ENCODE results near the gene MYO3B. TPM values are rescaled to one million over a fixed set of nuclear protein-coding genes. Genes with fewer than 3 reads are reported as not detected.

Gene MYO3B
- polyA plus RNA-seq, 1 donor, result 0.30 TPM

- no peak overlapping the region for H3K4me3 ChIP-seq (ENCODE audit: low read length)
- no peaks in the 10 kb centered on the region for H3K27me3 ChIP-seq (ENCODE audit: control insufficient read depth, insufficient read depth, low read length)
- DNase-seq, result no peak
- H3K4me1 ChIP-seq (ENCODE audit: control insufficient read depth, insufficient read depth, low read length), result no peaks in the 10 kb centered on the region
- no peaks in the 10 kb centered on the region for H3K36me3 ChIP-seq (ENCODE audit: control insufficient read depth, insufficient read depth, low read length)
- no peak overlapping the region for H3K27ac ChIP-seq (ENCODE audit: low read length)
- WGBS (ENCODE audit: insufficient coverage, low lambda C conversion rate), result 96% methylated on average over 4 of the region's 7 CpGs
- H3K9me3 ChIP-seq (ENCODE audit: control insufficient read depth, low read depth, low read length), result peaks cover 6% of the 10 kb centered on the region
Observed at GRCh38 chr2:170145675-170146432, 32.1 kb upstream of the MYO3B start.

- no CpG with 5 or more reads among the region's 4 CpGs for whole genome bisulfite sequencing (ENCODE audit: insufficient coverage, low lambda C conversion rate)
- no peak for DNase-seq
Observed at GRCh38 chr2:170146784-170147183, 31.2 kb upstream of the MYO3B start.

GRCh38 chr2:170147576-170147975 lies 30.4 kb upstream of the MYO3B start:
- no peak for DNase-seq
- no peaks in the 10 kb centered on the region for H3K27me3 ChIP-seq (ENCODE audit: control insufficient read depth, insufficient read depth, low read length)
- H3K36me3 ChIP-seq (ENCODE audit: control insufficient read depth, insufficient read depth, low read length), result no peaks in the 10 kb centered on the region
- H3K27ac ChIP-seq (ENCODE audit: low read length), result no peak overlapping the region
- WGBS (ENCODE audit: insufficient coverage, low lambda C conversion rate), result no CpG with 5 or more reads among the region's 3 CpGs
- no peak overlapping the region for H3K4me3 ChIP-seq (ENCODE audit: low read length)
- H3K9me3 ChIP-seq (ENCODE audit: control insufficient read depth, low read depth, low read length), result peaks cover 6% of the 10 kb centered on the region
- H3K4me1 ChIP-seq (ENCODE audit: control insufficient read depth, insufficient read depth, low read length), result no peaks in the 10 kb centered on the region

More at GRCh38 chr2:170146784-170147183, 31.2 kb upstream of the MYO3B start:
- no peak overlapping the region for H3K27ac ChIP-seq (ENCODE audit: low read length)
- H3K36me3 ChIP-seq (ENCODE audit: control insufficient read depth, insufficient read depth, low read length), result no peaks in the 10 kb centered on the region
- H3K9me3 ChIP-seq (ENCODE audit: control insufficient read depth, low read depth, low read length), result peaks cover 6% of the 10 kb centered on the region
- H3K4me3 ChIP-seq (ENCODE audit: low read length), result no peak overlapping the region
- H3K4me1 ChIP-seq (ENCODE audit: control insufficient read depth, insufficient read depth, low read length), result no peaks in the 10 kb centered on the region
- H3K27me3 ChIP-seq (ENCODE audit: control insufficient read depth, insufficient read depth, low read length), result no peaks in the 10 kb centered on the region

GRCh38 chr2:170148161-170148560 lies 29.8 kb upstream of the MYO3B start:
- no peak for DNase-seq
- H3K9me3 ChIP-seq (ENCODE audit: control insufficient read depth, low read depth, low read length), result peaks cover 6% of the 10 kb centered on the region
- H3K27me3 ChIP-seq (ENCODE audit: control insufficient read depth, insufficient read depth, low read length), result no peaks in the 10 kb centered on the region
- H3K4me3 ChIP-seq (ENCODE audit: low read length), result no peak overlapping the region
- no peaks in the 10 kb centered on the region for H3K36me3 ChIP-seq (ENCODE audit: control insufficient read depth, insufficient read depth, low read length)
- H3K27ac ChIP-seq (ENCODE audit: low read length), result no peak overlapping the region
- H3K4me1 ChIP-seq (ENCODE audit: control insufficient read depth, insufficient read depth, low read length), result no peaks in the 10 kb centered on the region

GRCh38 chr2:170152421-170152820 lies 25.5 kb upstream of the MYO3B start:
- peaks cover 6% of the 10 kb centered on the region for H3K9me3 ChIP-seq (ENCODE audit: control insufficient read depth, low read depth, low read length)
- H3K27me3 ChIP-seq (ENCODE audit: control insufficient read depth, insufficient read depth, low read length), result no peaks in the 10 kb centered on the region
- H3K4me1 ChIP-seq (ENCODE audit: control insufficient read depth, insufficient read depth, low read length), result no peaks in the 10 kb centered on the region
- no peak overlapping the region for H3K27ac ChIP-seq (ENCODE audit: low read length)
- no peaks in the 10 kb centered on the region for H3K36me3 ChIP-seq (ENCODE audit: control insufficient read depth, insufficient read depth, low read length)
- no peak overlapping the region for H3K4me3 ChIP-seq (ENCODE audit: low read length)
- WGBS (ENCODE audit: insufficient coverage, low lambda C conversion rate), result no CpG with 5 or more reads among the region's 1 CpG
- no peak for DNase-seq

- no peaks in the 10 kb centered on the region for H3K4me1 ChIP-seq (ENCODE audit: control insufficient read depth, insufficient read depth, low read length)
- peak in 1 of 2 donors; percentile 10 for DNase-seq
- WGBS (ENCODE audit: insufficient coverage, low lambda C conversion rate), result 55% methylated on average over 2 of the region's 8 CpGs
- no peaks in the 10 kb centered on the region for H3K36me3 ChIP-seq (ENCODE audit: control insufficient read depth, insufficient read depth, low read length)
- H3K4me3 ChIP-seq (ENCODE audit: low read length), result no peak overlapping the region
- no peak overlapping the region for H3K27ac ChIP-seq (ENCODE audit: low read length)
- no peaks in the 10 kb centered on the region for H3K9me3 ChIP-seq (ENCODE audit: control insufficient read depth, low read depth, low read length)
- no peaks in the 10 kb centered on the region for H3K27me3 ChIP-seq (ENCODE audit: control insufficient read depth, insufficient read depth, low read length)
Observed at GRCh38 chr2:170155022-170155722, 22.8 kb upstream of the MYO3B start.

- no peak overlapping the region for H3K4me3 ChIP-seq (ENCODE audit: low read length)
- no peaks in the 10 kb centered on the region for H3K36me3 ChIP-seq (ENCODE audit: control insufficient read depth, insufficient read depth, low read length)
- WGBS (ENCODE audit: insufficient coverage, low lambda C conversion rate), result no CpG with 5 or more reads among the region's 7 CpGs
- H3K4me1 ChIP-seq (ENCODE audit: control insufficient read depth, insufficient read depth, low read length), result no peaks in the 10 kb centered on the region
- H3K9me3 ChIP-seq (ENCODE audit: control insufficient read depth, low read depth, low read length), result no peaks in the 10 kb centered on the region
- no peaks in the 10 kb centered on the region for H3K27me3 ChIP-seq (ENCODE audit: control insufficient read depth, insufficient read depth, low read length)
- no peak overlapping the region for H3K27ac ChIP-seq (ENCODE audit: low read length)
- no peak for DNase-seq
Observed at GRCh38 chr2:170155723-170156253, 22.2 kb upstream of the MYO3B start.

GRCh38 chr2:170156592-170156991 lies 21.4 kb upstream of the MYO3B start:
- Histone ChIP-seq H3K36me3 (ENCODE audit: control insufficient read depth, insufficient read depth, low read length) (no peaks in the 10 kb centered on the region), H3K4me1 (ENCODE audit: control insufficient read depth, insufficient read depth, low read length) (no peaks in the 10 kb centered on the region), H3K9me3 (ENCODE audit: control insufficient read depth, low read depth, low read length) (no peaks in the 10 kb centered on the region), H3K27ac (ENCODE audit: low read length) (no peak overlapping the region), H3K27me3 (ENCODE audit: control insufficient read depth, insufficient read depth, low read length) (no peaks in the 10 kb centered on the region), H3K4me3 (ENCODE audit: low read length) (no peak overlapping the region)
- DNase-seq, result no peak
- WGBS (ENCODE audit: insufficient coverage, low lambda C conversion rate), result no CpG with 5 or more reads among the region's 3 CpGs

GRCh38 chr2:170157025-170157684 lies 20.8 kb upstream of the MYO3B start:
- DNase-seq, result no peak
- Histone ChIP-seq H3K36me3 (ENCODE audit: control insufficient read depth, insufficient read depth, low read length) (no peaks in the 10 kb centered on the region), H3K9me3 (ENCODE audit: control insufficient read depth, low read depth, low read length) (no peaks in the 10 kb centered on the region), H3K4me3 (ENCODE audit: low read length) (no peak overlapping the region), H3K27ac (ENCODE audit: low read length) (no peak overlapping the region), H3K27me3 (ENCODE audit: control insufficient read depth, insufficient read depth, low read length) (no peaks in the 10 kb centered on the region), H3K4me1 (ENCODE audit: control insufficient read depth, insufficient read depth, low read length) (no peaks in the 10 kb centered on the region)
- WGBS (ENCODE audit: insufficient coverage, low lambda C conversion rate), result 100% methylated on average over 1 of the region's 3 CpGs

GRCh38 chr2:170159060-170159459 lies 18.9 kb upstream of the MYO3B start:
- no peak for DNase-seq
- H3K4me1 ChIP-seq (ENCODE audit: control insufficient read depth, insufficient read depth, low read length), result no peaks in the 10 kb centered on the region
- no peaks in the 10 kb centered on the region for H3K9me3 ChIP-seq (ENCODE audit: control insufficient read depth, low read depth, low read length)
- no peaks in the 10 kb centered on the region for H3K27me3 ChIP-seq (ENCODE audit: control insufficient read depth, insufficient read depth, low read length)
- H3K27ac ChIP-seq (ENCODE audit: low read length), result no peak overlapping the region
- no peak overlapping the region for H3K4me3 ChIP-seq (ENCODE audit: low read length)
- no peaks in the 10 kb centered on the region for H3K36me3 ChIP-seq (ENCODE audit: control insufficient read depth, insufficient read depth, low read length)
